ENCODE results near the gene RBPJ. TPM values are rescaled to one million over a fixed set of nuclear protein-coding genes. Genes with fewer than 3 reads are reported as not detected.

RBPJ gene
- total and polyA plus RNA-seq, 11 donors = 21.9 to 84.3 (median 37.5) TPM

DNA sequence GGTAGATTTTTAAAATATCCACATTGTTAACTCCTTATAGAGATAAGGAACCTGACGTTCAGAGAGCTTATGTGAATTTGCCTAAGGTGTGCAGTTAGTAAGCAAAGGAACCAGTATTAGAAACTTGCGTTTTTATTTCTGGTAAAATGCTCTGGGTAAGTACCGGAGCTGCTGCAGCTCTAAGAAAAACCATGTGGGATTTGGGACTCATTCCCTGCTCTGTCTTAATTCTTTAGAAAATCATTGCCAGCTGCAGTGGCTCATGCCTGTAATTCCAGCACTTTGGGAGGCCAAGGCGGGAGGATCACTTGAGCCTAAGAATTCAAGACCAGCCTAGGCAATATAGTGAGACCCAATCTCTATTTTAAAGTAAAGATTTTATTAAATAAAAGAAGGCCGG lies 163.7 kb downstream of the RBPJ start:
- TF ChIP-seq POLR2A (IDR thresholded peaks at IDR 0.05) = no peak
- 70 to 86% (median 78%) methylated on average over 5 of the region's 5 CpGs for whole genome bisulfite sequencing, 4 donors
- H3K4me3 ChIP-seq = no peak overlapping the region
- peaks cover 0 to 16% (median 2%) of the 10 kb centered on the region in 9 donors for H3K27me3 ChIP-seq
- no peaks in the 10 kb centered on the region for H3K36me3 ChIP-seq
- intact Hi-C loops (cut with DNase I) = no loop called here
- H3K4me1 ChIP-seq = no peaks in the 10 kb centered on the region
- ATAC-seq (no peak), DNase-seq (no peak)
- H3K9me3 ChIP-seq = no peaks in the 10 kb centered on the region
- no peak overlapping the region for H3K27ac ChIP-seq

Other genes starting within 250 kb of the RBPJ start
- gene CCKAR, start 169.5 kb downstream of the RBPJ start, total RNA-seq = under 1 TPM in 1 of 9 donors, not detected in 8; 0.20 TPM
- not detected for gene CCKAR, start 169.5 kb downstream of the RBPJ start, polyA plus RNA-seq